GM19397 (cell line): ENCODE measurements around the gene ADAT3.

ENCODE experiments used
- ATAC-seq: cut with Tn5 transposase; IDR thresholded peaks from one replicate; pipeline ENCODE4 v1.9.1; 2021; ENCODE audit warnings: mild to moderate bottlenecking, moderate library complexity; ENCODE audit not compliant: unreplicated experiment

ADAT3 gene

GRCh38 chr19:1936916-1937610, 31.9 kb downstream of the ADAT3 start:
- no peak for ATAC-seq

- ATAC-seq, result no peak
Observed at GRCh38 chr19:1938071-1938470, 32.9 kb downstream of the ADAT3 start.

- ATAC-seq, result peak; percentile 0
Observed at GRCh38 chr19:1941146-1942077, 36.2 kb downstream of the ADAT3 start, which contains the start of gene CSNK1G2. CSNK1G2 (plus strand) TSS chr19:1941172; CDS start chr19:1969773, 28,601 bp downstream.

- ATAC-seq, result no peak
Observed at GRCh38 chr19:1942078-1942933, 37.1 kb downstream of the ADAT3 start.

GRCh38 chr19:1942934-1943555, 37.8 kb downstream of the ADAT3 start:
- no peak for ATAC-seq

GRCh38 chr19:1943661-1944087, 38.5 kb downstream of the ADAT3 start:
- no peak for ATAC-seq

GRCh38 chr19:1944088-1944915, 39.1 kb downstream of the ADAT3 start:
- no peak for ATAC-seq

GRCh38 chr19:1944916-1945561, 39.8 kb downstream of the ADAT3 start:
- no peak for ATAC-seq

- ATAC-seq, result no peak
Observed at GRCh38 chr19:1945899-1946298, 40.7 kb downstream of the ADAT3 start.

- no peak for ATAC-seq
Observed at GRCh38 chr19:1947651-1948209, 42.5 kb downstream of the ADAT3 start.

- no peak for ATAC-seq
Observed at GRCh38 chr19:1949304-1950101, 44.3 kb downstream of the ADAT3 start.

GRCh38 chr19:1950640-1951039, 45.4 kb downstream of the ADAT3 start:
- ATAC-seq, result no peak

- no peak for ATAC-seq
Observed at GRCh38 chr19:1952635-1953034, 47.4 kb downstream of the ADAT3 start.

- no peak for ATAC-seq
Observed at GRCh38 chr19:1953037-1953436, 47.8 kb downstream of the ADAT3 start.

- ATAC-seq, result no peak
Observed at GRCh38 chr19:1953441-1954094, 48.4 kb downstream of the ADAT3 start.

GRCh38 chr19:1954532-1954933, 49.3 kb downstream of the ADAT3 start:
- ATAC-seq, result no peak
